Liver (tissue), 9 donors: ENCODE data around the gene DEDD2. TPM values are rescaled to one million over a fixed set of nuclear protein-coding genes. Genes with fewer than 3 reads are reported as not detected.
A peak's percentile ranks its signal among the peaks of the same experiment; 100 is the strongest.

Experiments
- DNase-seq: peaks from one replicate; pipeline ENCODE4 v3.0.0-alpha.2; 2017; ENCODE audit warnings: low spot score
- H3K27ac ChIP-seq, 2 donors: one replicate each; pipeline ENCODE4 v1.7.0; 2013; ENCODE audit warnings: inconsistent platforms in 2 of 2, low read length in 2 of 2, control low read depth in 1 of 2, low read depth in 1 of 2, mild to moderate bottlenecking in 1 of 2
- H3K27me3 ChIP-seq, 4 donors: one replicate each; pipeline versions ENCODE4 v1.6.1 to v1.7.0; 2013; ENCODE audit warnings: low read length in 3 of 4, inconsistent platforms in 1 of 4, mild to moderate bottlenecking in 1 of 4, moderate library complexity in 1 of 4; ENCODE audit not compliant: control insufficient read depth in 4 of 4, insufficient read depth in 4 of 4
- H3K36me3 ChIP-seq, 4 donors: one replicate each; pipeline versions ENCODE4 v1.6.1 to v1.7.0; 2013; ENCODE audit warnings: low read length in 3 of 4, mild to moderate bottlenecking in 3 of 4, low read depth in 1 of 4, moderate library complexity in 1 of 4; ENCODE audit not compliant: control insufficient read depth in 4 of 4, insufficient read depth in 3 of 4
- H3K4me1 ChIP-seq, 4 donors: one replicate each; pipeline versions ENCODE4 v1.6.1 to v1.7.0; 2013; ENCODE audit warnings: low read length in 3 of 4, mild to moderate bottlenecking in 3 of 4, moderate library complexity in 1 of 4; ENCODE audit not compliant: control insufficient read depth in 4 of 4, insufficient read depth in 4 of 4
- H3K4me3 ChIP-seq, 3 donors: one replicate each; pipeline versions ENCODE4 v1.6.1 to v1.7.0; 2013; ENCODE audit warnings: low read length in 3 of 3, control low read depth in 1 of 3, low read depth in 1 of 3, mild to moderate bottlenecking in 1 of 3
- H3K9ac ChIP-seq, 2 donors: one replicate each; pipeline ENCODE4 v1.7.0; 2013; ENCODE audit warnings: low read length in 2 of 2, mild to moderate bottlenecking in 2 of 2, moderate library complexity in 2 of 2, control low read depth in 1 of 2, low read depth in 1 of 2
- H3K9me3 ChIP-seq, 4 donors: one replicate each; pipeline versions ENCODE4 v1.6.1 to v1.7.0; 2013; ENCODE audit warnings: low read length in 3 of 4; ENCODE audit not compliant: control insufficient read depth in 4 of 4
- EGR1 ChIP-seq, 2 donors: IDR thresholded peaks; 2 replicates each; pipeline ENCODE4 v1.6.1; 2016 to 2018; ENCODE audit warnings: antibody characterized with exemption in 2 of 2, low read depth in 2 of 2
- FOXA1 ChIP-seq: IDR thresholded peaks from 2 replicates; pipeline ENCODE4 v1.6.1; 2016; ENCODE audit warnings: antibody characterized with exemption
- FOXA2 ChIP-seq: IDR thresholded peaks from 2 replicates; pipeline ENCODE4 v1.6.1; 2016; ENCODE audit warnings: antibody characterized with exemption
- GABPA ChIP-seq, 2 donors: IDR thresholded peaks in 1 of 2; conservative IDR thresholded peaks in 1 of 2; 2 replicates each; pipeline ENCODE4 v1.6.1; 2016; ENCODE audit warnings: antibody characterized with exemption in 2 of 2, mild to moderate bottlenecking in 1 of 2, moderate library complexity in 1 of 2
- HNF4A ChIP-seq, 2 donors: conservative IDR thresholded peaks; 2 replicates each; pipeline ENCODE4 v1.6.1; 2016; ENCODE audit warnings: antibody characterized with exemption in 2 of 2, mild to moderate bottlenecking in 2 of 2
- HNF4G ChIP-seq: IDR thresholded peaks from 2 replicates; pipeline ENCODE4 v1.6.1; 2016; ENCODE audit warnings: antibody characterized with exemption
- JUND ChIP-seq, 2 donors: IDR thresholded peaks; 2 replicates each; pipeline ENCODE4 v1.6.1; 2016; ENCODE audit warnings: antibody characterized with exemption in 2 of 2
- NR2F2 ChIP-seq: IDR thresholded peaks from 2 replicates; pipeline ENCODE4 v1.6.1; 2016; ENCODE audit warnings: antibody characterized with exemption
- RAD21 ChIP-seq, 2 donors: IDR thresholded peaks; 2 replicates each; pipeline ENCODE4 v1.6.1; 2016; ENCODE audit warnings: antibody characterized with exemption in 2 of 2, mild to moderate bottlenecking in 2 of 2
- RXRA ChIP-seq, 2 donors: IDR thresholded peaks; 2 replicates each; pipeline ENCODE4 v1.6.1; 2017 to 2018; ENCODE audit warnings: antibody characterized with exemption in 2 of 2, mild to moderate bottlenecking in 1 of 2
- SP1 ChIP-seq: IDR thresholded peaks from 2 replicates; pipeline ENCODE4 v1.6.1; 2018; ENCODE audit warnings: antibody characterized with exemption, mild to moderate bottlenecking
- TAF1 ChIP-seq: conservative IDR thresholded peaks from 2 replicates; pipeline ENCODE4 v1.6.1; 2016; ENCODE audit warnings: antibody characterized with exemption, mild to moderate bottlenecking
- YY1 ChIP-seq: IDR thresholded peaks from 2 replicates; pipeline ENCODE4 v1.6.1; 2016; ENCODE audit warnings: antibody characterized with exemption, mild to moderate bottlenecking
- WGBS: extraction: QIAGEN DNeasy Blood & Tissue Kit; methylation state at CpG from one replicate; pipeline ENCODE4 v1.1.7; 2013; 5-methylcytosine and 5-hydroxymethylcytosine counted together
- polyA plus RNA-seq, 2 donors: library from polyadenylated mRNA; stranded (reverse) in 1 of 2; unstranded in 1 of 2; fragments of 200-250 nt in 1 of 2; fragments of >200 nt in 1 of 2; fragmentation: Nextera tagmentation in 1 of 2; extraction: Ambion mirVana in 1 of 2; gene quantifications; one replicate each; pipeline versions ENCODE4 v1.2.1 to v1.2.3, GENCODE V29; 2013 to 2015
- total RNA-seq, 2 donors: library from RNA; depleted of rRNA; stranded (reverse); fragments of >200 nt; gene quantifications; one replicate each; pipeline ENCODE4 v1.2.3, GENCODE V29; 2014
- TF ChIP-seq, protein P1 (sequence below): IDR thresholded peaks from 2 replicates; pipeline ENCODE4 v1.6.1; 2016; ENCODE audit warnings: antibody characterized with exemption
- TF ChIP-seq, protein P2 (sequence below): IDR thresholded peaks from 2 replicates; pipeline ENCODE4 v1.6.1; 2016; ENCODE audit warnings: antibody characterized with exemption
- TF ChIP-seq, protein P3 (sequence below): IDR thresholded peaks from 2 replicates; pipeline ENCODE4 v1.6.1; 2016; ENCODE audit warnings: antibody characterized with exemption
- TF ChIP-seq, protein P4 (sequence below): IDR thresholded peaks from 2 replicates; pipeline ENCODE4 v1.6.1; 2016; ENCODE audit warnings: antibody characterized with exemption, mild to moderate bottlenecking
- TF ChIP-seq, protein P5 (sequence below): fragments of 150-350 bp; IDR thresholded peaks from 2 replicates; pipeline ENCODE4 v1.5.1; 2017; ENCODE audit warnings: improper control_type of control experiment, low read depth, low read length; ENCODE audit not compliant: missing input control
- donor health status: healthy.
- donor health status: healthy.
- donor health status: healthy.
- donor health status: healthy.
- donor health status: healthy.

The DEDD2 gene
- total and polyA plus RNA-seq, 4 donors = 9.6 to 47.1 (median 16.4) TPM

DNA sequence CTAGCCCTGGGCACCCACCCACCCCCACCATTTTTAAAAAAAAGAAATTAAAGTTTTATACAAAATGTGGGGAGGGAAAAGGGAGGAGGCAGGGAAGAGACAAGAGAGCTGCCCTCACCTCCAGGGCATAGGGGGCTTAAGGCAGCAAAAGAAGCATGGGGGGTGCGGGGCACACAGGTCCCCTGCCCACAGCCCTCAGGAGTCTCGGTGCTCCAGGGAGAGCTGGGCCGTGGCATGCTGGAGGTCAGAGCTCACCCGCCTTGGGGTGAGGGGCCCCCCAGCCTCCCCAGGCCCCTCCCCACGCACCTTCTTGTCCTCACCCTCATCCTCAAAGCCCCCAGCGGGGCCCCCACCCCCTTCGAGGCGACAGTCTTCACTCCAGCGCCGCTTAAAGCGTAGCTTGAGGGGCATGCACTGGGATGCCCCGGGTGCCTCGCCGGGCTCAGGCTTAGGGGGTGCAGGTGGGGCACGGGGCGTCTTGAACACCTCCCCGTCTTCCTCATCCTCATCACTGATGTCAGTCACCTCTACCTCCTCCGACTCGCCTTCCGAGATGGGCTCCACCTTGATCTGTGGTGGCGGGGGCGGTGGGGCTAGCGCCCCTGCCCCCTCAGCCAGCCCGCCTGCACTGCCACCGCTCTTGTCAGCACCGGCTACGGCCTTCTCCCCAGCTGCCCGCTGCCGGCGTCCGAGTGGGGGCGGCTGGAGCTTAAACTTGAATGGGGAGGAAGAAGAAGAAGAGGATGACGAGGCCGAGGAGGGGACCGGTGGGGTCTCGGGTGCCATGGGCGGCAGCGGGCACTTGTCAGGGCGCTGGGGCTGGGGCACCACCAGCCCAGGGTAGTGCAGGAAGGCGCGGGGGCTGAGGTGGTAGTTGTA is 31.0 kb upstream of the DEDD2 start:
- no peak overlapping the region for H3K9ac ChIP-seq
- no peak overlapping the region for H3K4me3 ChIP-seq
- H3K27ac ChIP-seq = no peak overlapping the region
- no peaks in the 10 kb centered on the region for H3K9me3 ChIP-seq
- no peak for DNase-seq
- 93% methylated on average over 41 of the region's 41 CpGs for WGBS
- TF ChIP-seq TAF1 = no peak
- no peak for TF ChIP-seq JUND (IDR thresholded peaks at IDR 0.05)
- TF ChIP-seq FOXA1 = no peak
- TF ChIP-seq, protein P1, sequence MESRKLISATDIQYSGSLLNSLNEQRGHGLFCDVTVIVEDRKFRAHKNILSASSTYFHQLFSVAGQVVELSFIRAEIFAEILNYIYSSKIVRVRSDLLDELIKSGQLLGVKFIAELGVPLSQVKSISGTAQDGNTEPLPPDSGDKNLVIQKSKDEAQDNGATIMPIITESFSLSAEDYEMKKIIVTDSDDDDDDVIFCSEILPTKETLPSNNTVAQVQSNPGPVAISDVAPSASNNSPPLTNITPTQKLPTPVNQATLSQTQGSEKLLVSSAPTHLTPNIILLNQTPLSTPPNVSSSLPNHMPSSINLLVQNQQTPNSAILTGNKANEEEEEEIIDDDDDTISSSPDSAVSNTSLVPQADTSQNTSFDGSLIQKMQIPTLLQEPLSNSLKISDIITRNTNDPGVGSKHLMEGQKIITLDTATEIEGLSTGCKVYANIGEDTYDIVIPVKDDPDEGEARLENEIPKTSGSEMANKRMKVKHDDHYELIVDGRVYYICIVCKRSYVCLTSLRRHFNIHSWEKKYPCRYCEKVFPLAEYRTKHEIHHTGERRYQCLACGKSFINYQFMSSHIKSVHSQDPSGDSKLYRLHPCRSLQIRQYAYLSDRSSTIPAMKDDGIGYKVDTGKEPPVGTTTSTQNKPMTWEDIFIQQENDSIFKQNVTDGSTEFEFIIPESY = no peak
- H3K27me3 ChIP-seq = no peaks in the 10 kb centered on the region
- H3K36me3 ChIP-seq = peaks cover 0 to 12% (median 5%) of the 10 kb centered on the region in 4 donors
- peaks cover 17 to 57% (median 31%) of the 10 kb centered on the region in 4 donors for H3K4me1 ChIP-seq

DNA sequence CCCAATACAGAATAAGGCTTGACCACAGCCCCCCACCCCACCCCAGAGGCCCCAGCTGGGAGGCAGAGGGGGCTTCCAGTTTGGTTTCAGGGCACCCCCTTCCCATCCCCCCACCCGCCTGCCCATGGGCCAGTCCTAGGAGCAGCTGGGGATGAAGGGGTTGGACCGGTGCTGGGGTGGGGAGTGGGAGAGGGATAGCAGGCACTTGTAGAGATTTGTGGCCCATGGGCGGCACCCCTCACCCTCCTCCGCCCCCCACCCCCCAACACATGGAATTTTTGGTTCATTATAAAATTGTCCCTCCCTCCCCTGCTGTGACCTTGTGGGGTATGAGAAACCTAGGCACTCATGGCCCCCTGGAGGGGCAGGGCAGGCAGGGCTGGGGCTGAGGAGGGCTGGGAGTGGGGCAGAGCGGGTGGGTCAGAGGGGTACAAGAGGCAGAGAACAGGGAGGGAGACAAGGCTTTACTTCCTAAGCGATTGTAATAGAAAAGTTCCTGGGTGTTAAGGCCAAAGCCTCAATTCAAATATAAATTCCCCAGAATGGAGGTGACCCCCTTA is 30.2 kb upstream of the DEDD2 start:
- Histone ChIP-seq H3K4me3 (no peak overlapping the region), H3K9me3 (no peaks in the 10 kb centered on the region), H3K27me3 (no peaks in the 10 kb centered on the region), H3K4me1 (peaks cover 17 to 52% (median 27%) of the 10 kb centered on the region in 4 donors), H3K36me3 (peaks cover 0 to 12% (median 5%) of the 10 kb centered on the region in 4 donors), H3K27ac (no peak overlapping the region), H3K9ac (no peak overlapping the region)
- DNase-seq = peak; percentile 34
- TF ChIP-seq NR2F2 (no peak), FOXA1 (no peak), RXRA (IDR thresholded peaks at IDR 0.05) (no peak), HNF4A (conservative IDR thresholded peaks at IDR 0.05) (no peak), RAD21 (IDR thresholded peaks at IDR 0.05) (no peak), HNF4G (no peak), SP1 (no peak), TAF1 (no peak), FOXA2 (no peak), YY1 (no peak), GABPA (IDR thresholded peaks at IDR 0.05 in 1 of 2, conservative IDR thresholded peaks at IDR 0.05 in 1 of 2) (no peak), JUND (IDR thresholded peaks at IDR 0.05) (no peak), EGR1 (IDR thresholded peaks at IDR 0.05; ENCODE audit: low read depth in 2 of 2) (no peak)
- TF ChIP-seq, protein P2, sequence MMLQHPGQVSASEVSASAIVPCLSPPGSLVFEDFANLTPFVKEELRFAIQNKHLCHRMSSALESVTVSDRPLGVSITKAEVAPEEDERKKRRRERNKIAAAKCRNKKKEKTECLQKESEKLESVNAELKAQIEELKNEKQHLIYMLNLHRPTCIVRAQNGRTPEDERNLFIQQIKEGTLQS = no peak
- TF ChIP-seq, protein P3, sequence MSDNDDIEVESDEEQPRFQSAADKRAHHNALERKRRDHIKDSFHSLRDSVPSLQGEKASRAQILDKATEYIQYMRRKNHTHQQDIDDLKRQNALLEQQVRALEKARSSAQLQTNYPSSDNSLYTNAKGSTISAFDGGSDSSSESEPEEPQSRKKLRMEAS = no peak
- TF ChIP-seq, protein P4, sequence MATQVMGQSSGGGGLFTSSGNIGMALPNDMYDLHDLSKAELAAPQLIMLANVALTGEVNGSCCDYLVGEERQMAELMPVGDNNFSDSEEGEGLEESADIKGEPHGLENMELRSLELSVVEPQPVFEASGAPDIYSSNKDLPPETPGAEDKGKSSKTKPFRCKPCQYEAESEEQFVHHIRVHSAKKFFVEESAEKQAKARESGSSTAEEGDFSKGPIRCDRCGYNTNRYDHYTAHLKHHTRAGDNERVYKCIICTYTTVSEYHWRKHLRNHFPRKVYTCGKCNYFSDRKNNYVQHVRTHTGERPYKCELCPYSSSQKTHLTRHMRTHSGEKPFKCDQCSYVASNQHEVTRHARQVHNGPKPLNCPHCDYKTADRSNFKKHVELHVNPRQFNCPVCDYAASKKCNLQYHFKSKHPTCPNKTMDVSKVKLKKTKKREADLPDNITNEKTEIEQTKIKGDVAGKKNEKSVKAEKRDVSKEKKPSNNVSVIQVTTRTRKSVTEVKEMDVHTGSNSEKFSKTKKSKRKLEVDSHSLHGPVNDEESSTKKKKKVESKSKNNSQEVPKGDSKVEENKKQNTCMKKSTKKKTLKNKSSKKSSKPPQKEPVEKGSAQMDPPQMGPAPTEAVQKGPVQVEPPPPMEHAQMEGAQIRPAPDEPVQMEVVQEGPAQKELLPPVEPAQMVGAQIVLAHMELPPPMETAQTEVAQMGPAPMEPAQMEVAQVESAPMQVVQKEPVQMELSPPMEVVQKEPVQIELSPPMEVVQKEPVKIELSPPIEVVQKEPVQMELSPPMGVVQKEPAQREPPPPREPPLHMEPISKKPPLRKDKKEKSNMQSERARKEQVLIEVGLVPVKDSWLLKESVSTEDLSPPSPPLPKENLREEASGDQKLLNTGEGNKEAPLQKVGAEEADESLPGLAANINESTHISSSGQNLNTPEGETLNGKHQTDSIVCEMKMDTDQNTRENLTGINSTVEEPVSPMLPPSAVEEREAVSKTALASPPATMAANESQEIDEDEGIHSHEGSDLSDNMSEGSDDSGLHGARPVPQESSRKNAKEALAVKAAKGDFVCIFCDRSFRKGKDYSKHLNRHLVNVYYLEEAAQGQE = no peak
- TF ChIP-seq, protein P5, sequence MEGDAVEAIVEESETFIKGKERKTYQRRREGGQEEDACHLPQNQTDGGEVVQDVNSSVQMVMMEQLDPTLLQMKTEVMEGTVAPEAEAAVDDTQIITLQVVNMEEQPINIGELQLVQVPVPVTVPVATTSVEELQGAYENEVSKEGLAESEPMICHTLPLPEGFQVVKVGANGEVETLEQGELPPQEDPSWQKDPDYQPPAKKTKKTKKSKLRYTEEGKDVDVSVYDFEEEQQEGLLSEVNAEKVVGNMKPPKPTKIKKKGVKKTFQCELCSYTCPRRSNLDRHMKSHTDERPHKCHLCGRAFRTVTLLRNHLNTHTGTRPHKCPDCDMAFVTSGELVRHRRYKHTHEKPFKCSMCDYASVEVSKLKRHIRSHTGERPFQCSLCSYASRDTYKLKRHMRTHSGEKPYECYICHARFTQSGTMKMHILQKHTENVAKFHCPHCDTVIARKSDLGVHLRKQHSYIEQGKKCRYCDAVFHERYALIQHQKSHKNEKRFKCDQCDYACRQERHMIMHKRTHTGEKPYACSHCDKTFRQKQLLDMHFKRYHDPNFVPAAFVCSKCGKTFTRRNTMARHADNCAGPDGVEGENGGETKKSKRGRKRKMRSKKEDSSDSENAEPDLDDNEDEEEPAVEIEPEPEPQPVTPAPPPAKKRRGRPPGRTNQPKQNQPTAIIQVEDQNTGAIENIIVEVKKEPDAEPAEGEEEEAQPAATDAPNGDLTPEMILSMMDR = no peak
- TF ChIP-seq, protein P1 = no peak
- WGBS = 94% methylated on average over 6 of the region's 6 CpGs
